Activated T-cell treated with anti-CD3 and anti-CD28 coated beads, Interleukin-2, amount 50 U/mL, for 4 hours (primary cell): ENCODE data around the gene SORL1. TPM values are rescaled to one million over a fixed set of nuclear protein-coding genes. Genes with fewer than 3 reads are reported as not detected.

Source experiments
- ATAC-seq, 2 donors: fragments of 200-7000 bp; cut with Tn5 transposase; one replicate each; pipeline ENCODE4 v1.10.0; 2021
- DNase-seq: peaks from one replicate; pipeline ENCODE4 v3.0.0-alpha.2; 2020
- H3K27me3 Mint-ChIP-seq: one replicate; pipeline ENCODE4 v1.8.0; 2021; ENCODE audit warnings: low read depth, mixed read lengths
- H3K36me3 Mint-ChIP-seq: one replicate; pipeline ENCODE4 v1.8.0; 2022; ENCODE audit warnings: mixed read lengths; ENCODE audit not compliant: insufficient read depth
- H3K4me1 Mint-ChIP-seq: one replicate; pipeline ENCODE4 v1.8.0; 2021; ENCODE audit warnings: low read depth, mixed read lengths
- H3K4me3 Mint-ChIP-seq: one replicate; pipeline ENCODE4 v1.8.0; 2021; ENCODE audit warnings: mild to moderate bottlenecking, moderate library complexity, mixed read lengths
- H3K9me3 Mint-ChIP-seq: one replicate; pipeline ENCODE4 v1.8.0; 2021; ENCODE audit warnings: mixed read lengths
- total RNA-seq, 3 donors: library from RNA; stranded (reverse); gene quantifications; one replicate each; pipeline ENCODE4 v1.2.1, GENCODE V29; 2021

The SORL1 gene
- total RNA-seq, 3 donors from 2014 or later, result 21.3 to 25.6 (median 21.3) TPM

DNA sequence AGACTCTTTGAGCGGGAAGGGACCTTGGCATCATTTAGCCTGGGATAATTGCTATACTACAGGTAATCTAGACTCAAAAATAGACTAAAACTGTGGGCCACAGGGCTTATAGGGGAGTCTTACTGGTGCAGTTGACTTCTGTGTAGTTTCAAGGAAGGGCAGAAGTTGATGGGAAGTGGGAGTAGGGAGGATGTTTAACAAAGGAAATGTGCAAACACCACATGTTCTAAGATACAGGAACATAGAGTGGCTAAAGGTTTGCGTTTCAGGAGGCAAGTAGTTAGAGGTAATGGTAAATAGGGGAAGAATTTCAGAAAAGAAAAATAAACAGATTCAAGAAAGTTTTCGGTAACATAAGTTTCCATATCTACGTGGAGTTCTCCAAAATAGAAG, 14.4 kb upstream of the SORL1 start:
- peaks cover 11% of the 10 kb centered on the region for H3K36me3 Mint-ChIP-seq
- peak in 1 of 2 donors; percentile 9 for ATAC-seq

DNA sequence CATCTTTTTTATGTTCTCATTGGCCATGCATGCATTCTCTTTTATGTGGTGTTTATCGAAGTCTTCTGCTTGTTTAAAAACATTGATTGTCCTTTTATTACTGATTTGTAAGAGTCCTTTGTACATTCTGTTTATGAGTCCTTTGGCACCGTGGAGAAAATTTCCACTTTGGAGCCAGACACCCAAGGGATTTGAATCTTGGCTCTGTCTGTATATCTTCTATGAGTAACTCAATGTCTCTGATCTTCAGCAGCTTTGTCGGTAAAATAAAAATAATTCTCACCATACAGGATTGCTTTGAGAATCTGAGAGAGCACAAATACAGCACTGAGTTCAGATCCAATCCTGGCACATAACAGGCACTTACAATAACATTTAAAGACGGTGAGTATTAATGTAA, 12.8 kb upstream of the SORL1 start:
- Mint-ChIP-seq H3K4me1 (peaks cover 42% of the 10 kb centered on the region), H3K27me3 (no peaks in the 10 kb centered on the region), H3K4me3 (no peak overlapping the region), H3K9me3 (no peaks in the 10 kb centered on the region), H3K36me3 (peaks cover 16% of the 10 kb centered on the region)
- ATAC-seq (no peak), DNase-seq (no peak)

More for the DNA sequence above, 14.4 kb upstream of the SORL1 start:
- Mint-ChIP-seq H3K4me3 (no peak overlapping the region), H3K9me3 (no peaks in the 10 kb centered on the region), H3K4me1 (peaks cover 36% of the 10 kb centered on the region), H3K27me3 (no peaks in the 10 kb centered on the region)
- no peak for DNase-seq

DNA sequence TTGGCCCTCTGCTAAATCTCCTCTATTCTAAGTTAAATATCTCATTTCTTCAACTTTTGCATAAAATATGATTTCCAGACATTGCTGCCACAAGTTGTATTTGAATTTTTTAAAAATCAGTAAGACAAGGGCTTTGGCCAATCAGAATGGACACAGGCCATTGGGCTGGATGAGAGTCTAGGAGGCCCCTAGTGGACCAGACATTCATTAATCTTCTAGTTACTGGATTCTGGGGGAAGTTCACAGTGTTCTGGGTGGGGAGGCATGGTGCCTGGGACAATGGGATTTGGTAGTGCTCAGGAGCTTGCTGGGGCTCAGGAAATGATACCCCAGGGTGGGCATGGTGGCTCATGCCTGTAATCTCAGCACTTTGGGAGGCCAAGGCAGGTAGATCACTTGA, 12.4 kb upstream of the SORL1 start:
- H3K27me3 Mint-ChIP-seq, result no peaks in the 10 kb centered on the region
- no peak for DNase-seq
- ATAC-seq, result no peak
- no peaks in the 10 kb centered on the region for H3K9me3 Mint-ChIP-seq
- no peak overlapping the region for H3K4me3 Mint-ChIP-seq
- peaks cover 43% of the 10 kb centered on the region for H3K4me1 Mint-ChIP-seq
- H3K36me3 Mint-ChIP-seq, result peaks cover 16% of the 10 kb centered on the region

DNA sequence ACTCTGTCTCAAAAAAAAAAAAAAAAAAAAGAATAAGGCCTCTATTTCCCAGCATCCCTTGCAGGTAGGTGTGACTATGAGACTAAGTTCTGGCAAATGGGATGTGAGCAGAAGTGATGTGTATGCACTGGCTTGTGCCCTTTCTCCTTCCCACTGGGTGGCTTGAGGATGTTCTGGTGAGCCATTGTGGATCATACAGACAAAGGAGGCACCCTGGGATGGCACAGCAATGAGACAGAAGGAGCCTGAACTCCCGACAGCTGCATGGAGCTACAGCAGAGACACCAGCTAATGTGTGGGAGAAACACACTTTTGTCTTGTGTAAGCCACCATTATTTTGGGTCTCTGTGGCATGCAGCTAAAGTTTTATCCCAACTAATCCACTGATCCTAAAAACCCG, 10.6 kb upstream of the SORL1 start:
- ATAC-seq, result no peak
- Mint-ChIP-seq H3K4me3 (no peak overlapping the region), H3K36me3 (peaks cover 19% of the 10 kb centered on the region), H3K4me1 (peaks cover 44% of the 10 kb centered on the region), H3K27me3 (no peaks in the 10 kb centered on the region), H3K9me3 (no peaks in the 10 kb centered on the region)
- no peak for DNase-seq

DNA sequence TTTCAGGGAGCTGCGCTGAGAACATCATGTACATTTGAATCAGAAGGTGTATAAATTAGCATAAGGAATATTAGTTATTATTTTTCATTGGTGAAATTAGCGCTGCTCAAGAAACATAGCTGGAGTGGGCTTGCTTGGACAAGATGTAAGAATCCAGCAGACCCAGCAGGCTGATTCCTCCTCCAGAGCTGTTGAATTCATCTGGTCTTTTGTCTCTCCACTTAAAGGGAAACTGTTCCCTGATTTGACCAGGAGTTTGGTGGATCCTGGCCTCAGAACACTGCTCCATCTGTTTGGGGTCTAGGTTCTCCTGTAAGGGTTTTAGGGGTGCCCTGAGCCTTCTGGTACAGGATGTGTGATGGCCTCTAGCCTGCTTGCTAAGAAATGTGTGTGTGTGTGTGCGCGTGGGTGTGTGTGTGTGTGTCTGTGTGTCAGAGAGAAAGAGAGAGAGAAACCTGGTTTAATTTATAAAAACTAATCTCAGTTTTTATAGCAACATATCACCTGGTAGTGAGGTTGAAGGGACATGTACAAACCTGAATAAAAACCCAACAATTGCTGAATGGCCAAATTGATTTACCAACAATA, 8.3 kb upstream of the SORL1 start:
- no peak for DNase-seq
- no peak overlapping the region for H3K4me3 Mint-ChIP-seq
- H3K27me3 Mint-ChIP-seq, result no peaks in the 10 kb centered on the region
- H3K4me1 Mint-ChIP-seq, result peaks cover 50% of the 10 kb centered on the region
- no peaks in the 10 kb centered on the region for H3K9me3 Mint-ChIP-seq
- peaks cover 22% of the 10 kb centered on the region for H3K36me3 Mint-ChIP-seq
- peak in 1 of 2 donors; percentile 25 for ATAC-seq

DNA sequence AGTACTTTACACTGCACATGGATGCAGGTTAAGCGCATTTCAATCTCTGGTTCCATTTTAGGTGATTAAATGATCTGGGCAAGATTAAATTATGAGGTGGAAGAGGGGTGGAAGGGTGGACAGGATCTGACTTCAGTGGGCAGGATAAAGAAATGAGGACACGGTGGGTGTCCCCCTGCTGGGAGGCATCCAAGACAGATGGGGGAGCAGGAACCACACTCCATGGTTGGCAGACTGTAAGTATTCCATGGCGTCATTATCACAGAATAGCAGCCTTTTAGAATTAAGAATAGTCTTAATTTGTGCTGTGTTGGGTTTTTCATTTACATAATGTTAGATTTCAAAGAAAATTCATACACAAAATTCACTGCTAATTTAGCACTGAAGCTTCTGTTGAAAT, 7.6 kb upstream of the SORL1 start:
- no peaks in the 10 kb centered on the region for H3K27me3 Mint-ChIP-seq
- peaks cover 20% of the 10 kb centered on the region for H3K36me3 Mint-ChIP-seq
- H3K9me3 Mint-ChIP-seq, result no peaks in the 10 kb centered on the region
- ATAC-seq (no peak), DNase-seq (no peak)
- peaks cover 57% of the 10 kb centered on the region for H3K4me1 Mint-ChIP-seq
- no peak overlapping the region for H3K4me3 Mint-ChIP-seq

DNA sequence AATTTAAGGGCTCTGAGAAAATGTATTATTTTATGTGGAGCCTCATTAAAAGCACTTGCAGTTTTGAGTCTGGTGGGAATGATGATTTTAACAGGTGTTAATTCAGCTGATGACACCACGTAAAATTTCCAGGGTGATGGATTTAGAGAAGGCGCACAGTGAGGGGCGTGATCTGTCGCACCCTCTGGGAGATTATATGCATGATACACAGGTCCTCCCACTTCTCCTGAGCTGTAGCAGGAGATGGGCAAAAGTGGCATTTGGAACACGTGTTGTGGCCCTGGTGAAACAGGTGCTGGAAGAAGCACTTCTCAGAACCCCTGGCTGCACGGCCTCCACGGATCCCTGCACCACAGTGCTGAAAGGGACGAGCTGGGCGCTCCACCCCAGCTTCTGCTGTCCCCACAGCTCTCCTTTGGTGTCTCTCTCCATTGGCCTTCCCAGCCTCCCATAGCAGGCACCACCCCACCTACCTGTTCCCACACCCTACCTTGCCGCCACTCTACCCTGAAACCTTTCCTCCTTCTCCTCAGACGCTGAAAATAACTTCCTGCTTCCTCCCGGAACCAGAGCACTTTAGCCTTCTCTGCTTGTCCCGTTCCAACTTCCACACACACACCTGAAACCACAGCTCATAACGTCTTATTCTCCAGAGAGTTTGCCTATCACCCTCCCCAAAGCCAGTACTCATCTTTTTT, 6.9 kb upstream of the SORL1 start:
- DNase-seq, result no peak

DNA sequence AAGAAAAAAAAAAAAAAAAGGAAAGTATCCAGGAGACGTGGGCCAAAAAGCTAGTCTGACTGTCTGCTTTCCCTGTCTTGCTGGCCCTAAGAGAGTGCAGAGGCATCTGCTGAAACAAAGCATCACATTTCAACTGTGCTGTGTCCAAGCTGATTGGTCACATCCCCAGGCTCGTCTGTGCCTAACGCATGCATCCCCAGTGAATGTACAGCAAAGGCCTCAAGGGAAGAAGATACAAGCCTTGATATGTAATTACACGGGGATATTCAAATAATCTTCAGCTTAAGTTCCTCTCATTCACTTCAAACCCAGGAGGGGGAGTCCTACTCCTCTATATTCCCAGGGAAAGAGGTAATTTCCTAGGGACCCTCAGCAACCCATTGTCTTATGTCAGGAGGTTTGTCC, 5.4 kb upstream of the SORL1 start:
- DNase-seq (no peak), ATAC-seq (no peak)
- Mint-ChIP-seq H3K4me3 (no peak overlapping the region), H3K4me1 (peaks cover 77% of the 10 kb centered on the region), H3K36me3 (peaks cover 17% of the 10 kb centered on the region), H3K9me3 (no peaks in the 10 kb centered on the region), H3K27me3 (no peaks in the 10 kb centered on the region)

More for the DNA sequence above, 6.9 kb upstream of the SORL1 start:
- peaks cover 20% of the 10 kb centered on the region for H3K36me3 Mint-ChIP-seq
- no peak for ATAC-seq
- peaks cover 64% of the 10 kb centered on the region for H3K4me1 Mint-ChIP-seq
- no peaks in the 10 kb centered on the region for H3K9me3 Mint-ChIP-seq
- H3K27me3 Mint-ChIP-seq, result no peaks in the 10 kb centered on the region
- peak overlapping the region; percentile 11 for H3K4me3 Mint-ChIP-seq

DNA sequence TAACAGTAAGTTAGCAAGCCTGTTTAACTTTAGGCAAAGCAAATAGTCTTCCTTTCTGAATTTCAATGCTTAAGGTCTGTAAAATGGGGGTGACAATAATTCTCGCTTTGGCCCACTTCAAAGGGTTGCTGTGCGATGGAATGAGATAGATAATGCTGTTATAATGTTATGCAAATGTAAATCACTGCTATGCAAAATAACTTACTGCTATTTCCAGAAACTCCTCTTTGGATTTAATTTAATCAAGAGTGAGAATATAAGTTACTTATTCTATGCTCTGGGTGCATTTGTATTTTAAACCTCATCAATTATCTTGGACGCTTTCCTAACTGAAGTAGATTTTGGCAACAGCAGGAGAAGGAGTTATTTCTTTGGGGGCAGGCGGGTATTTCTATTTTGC, 4.1 kb upstream of the SORL1 start:
- Mint-ChIP-seq H3K36me3 (peaks cover 12% of the 10 kb centered on the region), H3K9me3 (no peaks in the 10 kb centered on the region), H3K4me1 (peaks cover 81% of the 10 kb centered on the region), H3K27me3 (no peaks in the 10 kb centered on the region), H3K4me3 (no peak overlapping the region)
- ATAC-seq (no peak), DNase-seq (no peak)

DNA sequence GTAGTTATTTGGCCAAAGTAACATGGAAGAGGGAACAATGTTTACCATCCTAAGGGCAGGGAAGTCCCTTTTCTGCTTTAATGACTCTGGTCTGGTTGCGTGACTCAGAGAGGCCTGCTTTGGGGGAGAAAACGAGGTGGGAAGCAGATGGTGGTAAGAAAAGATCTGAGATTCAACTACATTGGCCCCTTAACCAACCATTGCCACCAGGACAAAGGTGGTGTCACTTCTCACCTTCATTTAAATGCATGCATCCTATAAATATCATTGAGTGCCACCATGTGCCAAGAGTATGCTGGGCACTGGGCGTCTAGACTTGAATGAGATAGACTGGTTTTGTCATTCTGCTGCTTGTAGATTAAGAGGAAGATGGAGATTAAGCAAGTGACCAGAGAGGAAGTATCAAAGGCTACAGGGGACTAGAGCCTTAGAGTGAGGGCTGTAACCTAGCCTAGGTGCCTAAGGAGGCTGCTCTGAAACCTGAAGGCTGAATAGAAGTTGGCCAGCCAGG, 3.6 kb upstream of the SORL1 start:
- no peaks in the 10 kb centered on the region for H3K9me3 Mint-ChIP-seq
- H3K4me1 Mint-ChIP-seq, result peaks cover 86% of the 10 kb centered on the region
- peaks cover 12% of the 10 kb centered on the region for H3K36me3 Mint-ChIP-seq
- no peaks in the 10 kb centered on the region for H3K27me3 Mint-ChIP-seq
- ATAC-seq (no peak), DNase-seq (no peak)
- H3K4me3 Mint-ChIP-seq, result peak overlapping the region; percentile 1

DNA sequence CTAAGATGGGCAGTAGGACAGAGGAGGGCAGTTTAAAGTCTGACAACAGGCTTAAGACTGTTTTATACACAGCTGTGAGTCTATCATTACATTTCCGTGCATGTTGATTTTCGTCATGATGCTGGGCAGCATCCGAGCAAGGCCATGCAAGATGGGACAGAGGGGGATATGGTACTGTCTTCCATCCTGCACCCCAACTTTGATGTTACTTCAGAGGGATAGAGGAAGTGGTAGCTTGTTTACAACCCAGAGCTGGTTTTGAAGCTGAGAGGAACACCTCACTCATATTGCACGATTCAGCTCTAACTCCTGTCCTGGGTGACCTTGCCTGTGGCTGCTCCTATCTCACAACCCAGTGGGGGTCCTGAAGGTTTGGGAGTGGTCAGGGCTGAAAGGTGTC, 3.0 kb upstream of the SORL1 start:
- Mint-ChIP-seq H3K36me3 (peaks cover 9% of the 10 kb centered on the region), H3K4me1 (peaks cover 87% of the 10 kb centered on the region), H3K4me3 (peak overlapping the region; percentile 19), H3K9me3 (no peaks in the 10 kb centered on the region), H3K27me3 (no peaks in the 10 kb centered on the region)
- no peak for ATAC-seq
- DNase-seq, result no peak

DNA sequence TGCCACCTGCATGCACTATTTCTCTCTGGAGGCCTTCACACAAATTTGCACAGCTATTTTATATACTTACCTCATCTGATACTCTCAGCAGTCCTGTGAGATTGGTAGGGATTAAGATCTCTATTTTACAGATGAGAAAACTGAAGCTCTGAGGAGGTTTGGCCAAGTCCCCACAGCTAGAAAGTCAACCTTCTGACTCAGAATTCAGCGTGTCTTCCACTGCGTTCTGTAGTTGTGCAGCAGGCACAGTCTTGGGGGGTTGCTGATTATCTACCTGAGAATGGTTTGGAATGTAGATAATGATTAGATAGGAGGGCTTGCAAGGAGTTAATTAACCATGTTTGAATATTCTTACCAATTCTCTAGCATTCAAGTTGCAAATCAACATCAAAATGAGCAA, 2.5 kb upstream of the SORL1 start:
- peak overlapping the region; percentile 42 for H3K4me3 Mint-ChIP-seq
- ATAC-seq, result no peak
- H3K9me3 Mint-ChIP-seq, result no peaks in the 10 kb centered on the region
- DNase-seq, result no peak
- H3K27me3 Mint-ChIP-seq, result no peaks in the 10 kb centered on the region
- peaks cover 87% of the 10 kb centered on the region for H3K4me1 Mint-ChIP-seq
- peaks cover 9% of the 10 kb centered on the region for H3K36me3 Mint-ChIP-seq

DNA sequence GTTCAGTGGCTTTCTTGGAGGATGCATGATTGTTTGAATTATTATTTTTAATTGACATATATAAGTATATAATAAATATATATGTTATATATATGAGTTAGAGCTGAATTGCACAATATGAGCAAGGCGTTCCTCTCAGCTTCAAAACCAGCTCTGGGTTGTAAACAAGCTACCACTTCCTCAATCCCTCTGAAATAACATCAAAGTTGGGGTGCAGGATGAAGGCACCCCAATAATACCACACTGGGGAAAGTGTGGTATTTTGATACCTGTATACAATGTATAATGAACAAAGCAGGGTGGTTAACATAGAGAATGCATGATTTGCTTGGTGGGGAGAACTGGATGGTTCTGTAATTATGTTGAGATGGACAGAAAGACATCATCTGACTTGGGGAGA, 1.7 kb upstream of the SORL1 start:
- no peaks in the 10 kb centered on the region for H3K9me3 Mint-ChIP-seq

DNA sequence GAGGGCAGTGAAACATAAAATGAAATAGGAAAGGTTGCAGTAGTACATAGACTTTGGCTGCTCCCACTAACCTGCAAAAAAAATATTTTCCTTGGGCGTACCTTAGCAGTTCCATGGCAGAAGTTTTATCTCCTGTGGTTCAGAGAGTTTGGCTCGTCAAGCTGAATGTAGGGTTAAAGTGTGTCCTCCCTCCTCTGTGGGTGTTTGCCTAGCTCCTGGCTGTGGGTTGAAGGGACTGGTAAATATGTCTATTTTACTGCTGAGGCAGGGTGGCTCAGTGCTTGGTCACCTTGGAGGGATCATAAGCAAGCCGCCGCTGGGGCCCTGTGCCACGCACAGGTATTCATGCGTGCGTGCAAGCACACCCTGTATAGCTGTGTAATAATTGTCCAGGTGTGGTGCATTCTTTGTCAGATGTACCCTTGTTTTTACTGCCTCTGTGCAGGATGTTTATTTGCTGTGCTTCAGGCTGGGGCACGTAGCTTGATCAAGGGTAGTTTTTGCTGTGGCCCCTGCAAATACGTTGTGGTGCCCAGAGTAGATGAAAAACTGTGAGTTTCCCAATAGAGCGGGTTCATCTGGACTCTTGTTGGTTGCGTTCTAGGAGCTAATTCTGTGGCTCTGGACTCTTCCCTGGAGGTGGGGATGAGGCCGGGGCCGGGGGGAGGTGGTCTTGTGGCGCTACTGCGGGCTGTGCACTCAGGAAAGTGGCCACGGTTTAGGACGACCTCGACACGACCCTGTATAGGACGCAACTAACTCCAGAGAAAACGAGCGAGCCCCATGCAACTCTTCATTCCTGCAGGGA, 732 bp upstream of the SORL1 start:
- ATAC-seq (peak; percentile 6 to 8), DNase-seq (no peak)
- Mint-ChIP-seq H3K9me3 (no peaks in the 10 kb centered on the region), H3K4me1 (peaks cover 87% of the 10 kb centered on the region), H3K27me3 (no peaks in the 10 kb centered on the region), H3K36me3 (peaks cover 12% of the 10 kb centered on the region), H3K4me3 (peak overlapping the region; percentile 83)

More for the DNA sequence above, 1.7 kb upstream of the SORL1 start:
- no peak for DNase-seq
- H3K36me3 Mint-ChIP-seq, result peaks cover 13% of the 10 kb centered on the region
- peaks cover 87% of the 10 kb centered on the region for H3K4me1 Mint-ChIP-seq
- ATAC-seq, result no peak
- H3K27me3 Mint-ChIP-seq, result no peaks in the 10 kb centered on the region
- H3K4me3 Mint-ChIP-seq, result peak overlapping the region; percentile 83
